ENCODE results near the gene ATF5. TPM values are rescaled to one million over a fixed set of nuclear protein-coding genes. Genes with fewer than 3 reads are reported as not detected.

ATF5 gene
- total and polyA plus RNA-seq, 2 experiments from 2014 or later = 4.8 to 6.8 TPM

DNA sequence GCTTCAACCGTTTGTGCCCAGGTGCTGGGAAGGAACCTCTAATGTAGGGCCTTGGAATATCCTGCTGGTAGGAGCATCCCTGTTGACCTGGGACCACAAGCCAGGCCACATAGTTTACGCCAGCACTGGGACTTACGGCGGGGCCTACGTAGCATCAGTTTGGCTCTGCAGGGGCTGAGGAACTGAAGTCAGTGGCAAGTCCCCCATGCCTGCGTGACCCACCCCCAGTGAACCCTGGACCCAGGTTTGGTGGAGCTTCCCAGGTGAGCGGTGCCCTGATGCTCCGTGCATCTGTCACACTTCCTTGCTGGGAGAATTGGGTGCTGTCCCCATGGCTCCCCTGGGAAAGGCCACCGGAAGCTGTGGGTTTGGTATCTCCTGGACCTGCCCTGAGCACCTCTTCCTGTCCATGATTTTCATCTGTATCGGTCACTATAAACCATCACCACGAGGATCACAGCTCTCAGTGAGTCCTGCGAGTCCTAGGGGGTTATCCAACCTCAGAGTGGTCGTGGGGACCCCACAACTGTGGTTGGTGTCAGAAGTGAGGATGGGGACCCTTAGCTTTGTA lies 22.0 kb downstream of the ATF5 start:
- DNase-seq (ENCODE audit: low read depth in 1 of 2, low spot score in 1 of 2) = no peak

DNA sequence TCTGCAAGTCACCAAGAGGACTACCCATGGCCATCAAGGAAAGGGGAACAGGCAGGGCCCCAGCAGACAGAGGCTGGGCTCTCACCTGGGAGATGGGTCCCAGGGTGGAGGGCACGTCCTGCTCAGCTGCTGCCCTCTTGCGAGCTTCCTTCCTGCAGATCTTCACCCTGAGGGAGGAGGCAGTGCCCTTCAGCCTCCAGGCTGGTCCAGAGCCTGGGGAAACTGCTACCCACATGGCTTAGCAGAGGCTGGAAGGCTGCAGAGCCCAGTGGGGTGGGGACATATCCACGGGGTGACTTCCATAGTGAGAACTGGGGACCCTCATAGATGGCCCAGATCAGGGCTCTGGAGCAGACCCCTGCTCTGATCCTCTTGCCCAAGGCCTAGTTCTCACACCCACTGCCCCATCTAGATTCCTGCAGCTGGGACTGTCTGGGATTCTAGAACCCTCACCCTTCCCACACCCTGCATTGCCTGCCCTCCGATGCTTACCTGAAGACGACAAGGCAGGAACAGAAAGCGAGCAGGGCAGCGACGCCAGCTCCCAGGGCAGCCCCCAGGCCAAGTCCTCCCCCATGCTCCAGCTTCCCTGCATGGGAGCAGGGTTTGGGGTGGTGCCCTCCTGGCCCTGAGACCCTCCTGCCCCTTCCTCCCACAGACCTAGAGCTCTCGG lies 22.9 kb downstream of the ATF5 start:
- TF ChIP-seq, protein P1, sequence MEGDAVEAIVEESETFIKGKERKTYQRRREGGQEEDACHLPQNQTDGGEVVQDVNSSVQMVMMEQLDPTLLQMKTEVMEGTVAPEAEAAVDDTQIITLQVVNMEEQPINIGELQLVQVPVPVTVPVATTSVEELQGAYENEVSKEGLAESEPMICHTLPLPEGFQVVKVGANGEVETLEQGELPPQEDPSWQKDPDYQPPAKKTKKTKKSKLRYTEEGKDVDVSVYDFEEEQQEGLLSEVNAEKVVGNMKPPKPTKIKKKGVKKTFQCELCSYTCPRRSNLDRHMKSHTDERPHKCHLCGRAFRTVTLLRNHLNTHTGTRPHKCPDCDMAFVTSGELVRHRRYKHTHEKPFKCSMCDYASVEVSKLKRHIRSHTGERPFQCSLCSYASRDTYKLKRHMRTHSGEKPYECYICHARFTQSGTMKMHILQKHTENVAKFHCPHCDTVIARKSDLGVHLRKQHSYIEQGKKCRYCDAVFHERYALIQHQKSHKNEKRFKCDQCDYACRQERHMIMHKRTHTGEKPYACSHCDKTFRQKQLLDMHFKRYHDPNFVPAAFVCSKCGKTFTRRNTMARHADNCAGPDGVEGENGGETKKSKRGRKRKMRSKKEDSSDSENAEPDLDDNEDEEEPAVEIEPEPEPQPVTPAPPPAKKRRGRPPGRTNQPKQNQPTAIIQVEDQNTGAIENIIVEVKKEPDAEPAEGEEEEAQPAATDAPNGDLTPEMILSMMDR (IDR thresholded peaks at IDR 0.05; ENCODE audit: low read depth, low read length) = no peak
- H3K4me1 ChIP-seq (ENCODE audit: low read depth) = peaks cover 11% of the 10 kb centered on the region
- no peak for DNase-seq (ENCODE audit: low read depth in 1 of 2, low spot score in 1 of 2)
- H3K27ac ChIP-seq = no peak overlapping the region
- no peaks in the 10 kb centered on the region for H3K27me3 ChIP-seq
- no peak overlapping the region for H3K4me3 ChIP-seq
- H3K9me3 ChIP-seq (ENCODE audit: low read depth) = no peaks in the 10 kb centered on the region
- no peaks in the 10 kb centered on the region for H3K36me3 ChIP-seq

More for the DNA sequence above, 22.0 kb downstream of the ATF5 start:
- no peak overlapping the region for H3K4me3 ChIP-seq
- H3K36me3 ChIP-seq = no peaks in the 10 kb centered on the region
- no peak overlapping the region for H3K27ac ChIP-seq
- H3K9me3 ChIP-seq (ENCODE audit: low read depth) = no peaks in the 10 kb centered on the region
- TF ChIP-seq, protein P1 (IDR thresholded peaks at IDR 0.05; ENCODE audit: low read depth, low read length) = no peak
- H3K27me3 ChIP-seq = no peaks in the 10 kb centered on the region
- peaks cover 11% of the 10 kb centered on the region for H3K4me1 ChIP-seq (ENCODE audit: low read depth)

DNA sequence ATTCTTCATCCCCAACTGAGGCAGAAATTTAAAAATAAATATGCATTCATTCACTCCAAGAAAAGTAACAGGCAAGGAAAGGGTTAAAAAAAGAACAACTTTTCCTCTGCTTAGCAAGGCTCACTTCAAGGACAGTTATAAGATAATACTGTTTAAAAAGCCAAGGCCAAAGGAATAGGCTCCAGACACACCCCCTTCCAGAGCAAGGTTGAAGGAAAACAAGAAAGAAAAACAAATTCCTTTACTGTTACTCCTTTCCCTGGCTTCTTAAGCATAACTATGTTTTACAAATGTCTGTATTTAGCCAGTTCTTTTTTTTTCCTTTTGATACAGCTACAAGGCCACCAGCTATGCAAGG lies 23.5 kb downstream of the ATF5 start:
- TF ChIP-seq, protein P1 (IDR thresholded peaks at IDR 0.05; ENCODE audit: low read depth, low read length) = no peak
- Histone ChIP-seq H3K4me1 (ENCODE audit: low read depth) (peaks cover 11% of the 10 kb centered on the region), H3K27me3 (no peaks in the 10 kb centered on the region), H3K9me3 (ENCODE audit: low read depth) (no peaks in the 10 kb centered on the region), H3K36me3 (no peaks in the 10 kb centered on the region), H3K27ac (no peak overlapping the region), H3K4me3 (no peak overlapping the region)
- no peak for DNase-seq (ENCODE audit: low read depth in 1 of 2, low spot score in 1 of 2)

DNA sequence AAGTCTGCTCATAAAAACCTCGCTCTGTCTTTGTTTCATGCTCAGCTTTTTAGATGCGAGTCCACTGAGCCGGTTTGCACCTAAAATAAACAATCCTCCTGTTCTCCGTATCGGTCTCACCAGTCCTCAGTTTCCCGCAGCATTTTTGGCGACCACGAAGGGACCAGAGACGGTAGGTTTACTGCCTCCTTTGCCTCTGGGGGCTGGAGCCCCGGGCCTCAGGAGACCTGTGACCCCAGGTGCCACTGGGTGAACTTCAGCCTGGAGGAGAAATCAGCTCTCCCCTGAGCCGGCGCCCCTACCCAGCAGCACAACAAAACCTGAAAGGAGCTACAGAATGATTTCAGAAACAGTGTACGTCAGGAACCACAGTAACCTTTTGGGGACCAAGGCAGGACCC lies 23.9 kb downstream of the ATF5 start:
- H3K4me3 ChIP-seq = no peak overlapping the region
- peaks cover 11% of the 10 kb centered on the region for H3K4me1 ChIP-seq (ENCODE audit: low read depth)
- no peak for DNase-seq (ENCODE audit: low read depth in 1 of 2, low spot score in 1 of 2)
- TF ChIP-seq, protein P1 (IDR thresholded peaks at IDR 0.05; ENCODE audit: low read depth, low read length) = no peak
- H3K9me3 ChIP-seq (ENCODE audit: low read depth) = no peaks in the 10 kb centered on the region
- H3K36me3 ChIP-seq = no peaks in the 10 kb centered on the region
- no peaks in the 10 kb centered on the region for H3K27me3 ChIP-seq
- H3K27ac ChIP-seq = no peak overlapping the region

DNA sequence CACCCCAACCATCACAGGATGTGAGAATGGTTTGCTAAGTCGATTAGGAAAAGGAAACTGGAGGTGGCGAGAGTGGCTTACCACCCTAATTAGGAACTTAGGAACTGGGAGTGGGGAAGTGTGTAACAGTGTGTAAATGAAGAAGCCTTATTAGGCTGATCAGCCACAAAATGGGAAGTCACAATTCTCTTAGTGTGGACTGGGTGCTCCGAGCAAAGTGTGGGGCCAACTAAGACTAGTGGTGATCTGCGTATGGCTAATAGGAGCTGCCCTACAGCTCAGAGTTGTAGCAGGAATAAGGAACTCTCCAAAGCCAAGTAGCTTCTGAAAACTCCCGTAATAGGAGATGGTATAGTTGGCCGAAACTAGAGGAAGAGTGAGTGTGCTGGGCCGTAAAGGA lies 24.4 kb downstream of the ATF5 start:
- TF ChIP-seq, protein P1 (IDR thresholded peaks at IDR 0.05; ENCODE audit: low read depth, low read length) = no peak
- Histone ChIP-seq H3K4me3 (no peak overlapping the region), H3K27me3 (no peaks in the 10 kb centered on the region), H3K27ac (no peak overlapping the region), H3K4me1 (ENCODE audit: low read depth) (peaks cover 11% of the 10 kb centered on the region), H3K36me3 (no peaks in the 10 kb centered on the region), H3K9me3 (ENCODE audit: low read depth) (no peaks in the 10 kb centered on the region)
- DNase-seq (ENCODE audit: low read depth in 1 of 2, low spot score in 1 of 2) = no peak

All from cardiac muscle cell (in vitro differentiated cells and primary cell).